Cerebellar nuclear complex (tissue), 1 donor: ENCODE data around the gene MAP3K1.
"Not testable (repeated sequence)": the region's sequence is repeated elsewhere in the genome, so short reads cannot be mapped to it uniquely, and the experiment has no call there.

Experiments
- DNase-seq, 2 experiments: peaks; one replicate each; lab custom pipeline; 2025; lab: John Stamatoyannopoulos, UW

Gene MAP3K1

DNA sequence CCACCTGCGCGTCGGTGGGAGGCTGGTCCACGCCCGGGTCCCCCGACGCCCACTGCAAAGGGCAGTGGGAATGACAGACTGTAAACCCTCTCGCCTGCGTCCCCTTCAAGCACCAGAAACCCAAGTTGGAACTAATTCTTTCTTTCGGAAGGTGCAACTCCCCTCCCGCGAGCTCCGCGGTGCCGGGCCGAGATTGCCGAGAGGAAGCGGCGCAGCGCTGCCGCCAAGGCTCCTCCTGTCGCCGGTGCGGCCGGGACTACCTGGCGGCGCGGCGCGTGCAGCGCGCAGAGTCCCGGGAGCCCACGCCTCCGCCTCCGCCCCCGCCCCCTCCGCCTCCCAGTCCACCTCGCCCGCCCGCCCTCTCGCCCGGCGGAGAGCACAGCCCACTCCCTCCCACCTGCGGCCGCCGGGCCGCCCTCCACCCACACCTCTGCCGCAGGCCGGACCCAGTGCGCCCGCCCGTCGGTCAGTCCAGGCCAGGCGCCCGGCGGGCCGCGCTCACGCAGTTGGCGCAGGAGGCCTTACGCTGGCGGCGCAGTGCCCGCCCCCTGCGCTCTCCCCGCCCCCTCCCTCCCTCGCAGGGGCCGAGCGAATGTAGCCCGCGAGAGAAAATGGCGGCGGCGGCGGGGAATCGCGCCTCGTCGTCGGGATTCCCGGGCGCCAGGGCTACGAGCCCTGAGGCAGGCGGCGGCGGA is at the start of gene MAP3K1:
TSS of gene MAP3K1 (plus strand) at position 587 of the 695 bp plus-strand sequence. CDS start at position 612, 25 bp downstream.
- DNase-seq, result no peak

DNA sequence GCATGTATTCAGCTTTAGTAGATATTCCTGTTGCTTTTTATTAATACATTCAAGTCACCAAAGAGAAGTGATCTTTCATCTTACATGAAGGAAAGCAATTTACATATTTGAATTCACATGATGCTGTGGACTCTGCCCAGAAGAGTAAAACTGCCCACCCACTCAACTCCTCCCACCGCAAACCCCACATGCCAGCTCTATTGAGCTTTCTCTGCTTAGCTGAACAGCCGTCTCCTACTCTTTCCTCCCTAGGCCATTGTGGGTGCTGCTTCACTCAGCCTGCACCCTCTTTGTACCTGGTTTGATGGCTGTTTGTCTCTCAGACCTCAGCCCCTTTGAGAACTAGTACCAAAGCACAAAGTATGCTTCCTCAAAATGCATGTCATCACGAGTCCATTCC is 48.4 kb upstream of the MAP3K1 start:
- DNase-seq, result no peak

DNA sequence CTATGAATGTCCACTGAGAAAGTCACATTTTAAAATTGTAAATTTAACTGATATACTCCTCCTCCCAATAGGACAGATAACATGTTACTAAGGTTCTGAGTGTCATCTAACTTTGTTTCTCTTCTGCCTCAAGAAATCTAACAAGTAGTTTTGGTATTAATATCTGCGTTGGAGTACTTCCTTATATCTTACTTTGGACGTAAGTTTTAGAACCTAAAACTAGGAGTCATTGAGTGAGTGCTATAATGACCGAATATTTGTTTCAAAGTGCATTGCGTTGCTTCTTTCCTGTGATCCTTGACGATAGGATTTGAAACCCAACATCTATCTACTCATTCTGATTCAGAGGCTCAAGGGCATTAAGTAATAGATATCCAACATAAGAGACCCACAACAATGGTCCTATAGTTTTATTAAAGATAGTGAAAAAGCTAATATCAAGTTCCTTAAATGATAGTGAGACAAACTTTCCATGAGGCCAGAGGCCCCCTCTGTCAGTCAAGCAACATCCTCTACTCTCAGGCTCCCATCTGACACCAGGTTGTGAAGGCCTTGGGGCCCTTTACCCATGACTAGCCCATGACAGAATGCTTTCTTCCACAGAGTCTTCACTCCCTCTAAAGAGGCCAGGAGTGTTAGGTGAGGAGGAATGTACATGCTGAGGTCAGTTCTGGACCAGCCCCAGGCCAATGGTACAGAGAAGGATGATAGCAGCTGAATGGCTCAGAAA is 45.3 kb upstream of the MAP3K1 start:
- DNase-seq, result no peak

DNA sequence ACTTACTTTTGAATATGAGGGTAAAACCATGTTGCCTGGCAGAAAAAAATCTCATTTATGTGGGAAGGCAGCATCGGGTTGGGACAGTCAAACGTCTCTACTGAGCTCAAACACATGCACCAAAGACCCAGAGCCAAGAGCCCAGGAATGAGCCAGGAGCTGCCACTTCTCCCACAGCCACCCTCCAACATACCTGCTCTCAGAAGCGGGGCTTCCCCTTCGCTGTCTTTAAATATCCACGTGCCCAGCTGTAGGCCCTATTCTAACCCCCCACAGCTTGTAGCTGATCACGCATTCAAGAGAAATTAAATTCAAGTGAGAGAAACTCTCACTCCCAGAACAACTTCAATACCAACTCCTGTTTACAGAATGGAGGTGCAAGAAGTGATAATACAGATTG is 42.6 kb upstream of the MAP3K1 start:
- no peak for DNase-seq

DNA sequence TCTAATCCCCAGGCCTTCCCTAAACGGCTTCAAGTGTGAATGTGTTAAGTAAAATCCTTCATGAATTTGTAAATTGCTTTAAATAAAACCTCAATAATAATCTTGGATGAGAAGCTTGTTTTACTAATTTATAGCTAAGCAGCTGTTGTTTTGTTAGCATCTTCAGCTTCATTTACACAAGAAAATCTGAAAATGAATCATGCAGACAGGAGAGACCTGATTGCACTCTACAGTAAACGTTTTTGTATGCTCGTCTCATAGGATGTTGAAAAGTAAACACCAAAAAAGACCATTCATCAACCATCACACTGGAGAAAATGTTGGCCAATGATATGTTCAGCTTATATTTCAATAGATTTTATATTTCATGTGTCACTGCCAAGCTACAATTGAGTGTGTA is 40.4 kb upstream of the MAP3K1 start:
- DNase-seq, result no peak

DNA sequence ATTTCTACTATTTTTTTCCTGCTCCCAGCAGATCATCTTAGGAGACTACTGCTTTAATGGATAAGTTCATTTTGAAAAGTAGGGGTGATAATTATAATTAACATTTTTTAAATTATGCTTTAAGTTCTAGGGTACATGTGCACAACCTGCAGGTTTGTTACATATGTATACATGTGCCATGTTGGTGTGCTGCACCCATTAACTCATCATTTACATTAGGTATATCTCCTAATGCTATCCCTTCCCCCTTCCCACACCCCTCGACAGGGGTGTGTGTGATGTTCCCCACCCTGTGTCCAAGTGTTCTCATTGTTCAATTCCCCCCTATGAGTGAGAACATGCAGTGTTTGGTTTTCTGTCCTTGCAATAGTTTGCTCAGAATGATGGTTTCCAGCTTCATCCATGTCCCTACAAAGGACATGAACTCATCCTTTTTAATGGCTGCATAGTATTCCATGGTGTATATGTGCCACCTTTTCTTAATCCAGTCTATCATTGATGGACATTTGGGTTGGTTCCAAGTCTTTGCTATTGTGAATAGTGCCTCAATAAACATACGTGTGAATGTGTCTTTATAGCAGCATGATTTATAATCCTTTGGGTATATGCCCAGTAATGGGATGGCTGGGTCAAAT is 39.0 kb upstream of the MAP3K1 start:
- not testable (repeated sequence) for DNase-seq

- DNase-seq, result no peak
Measured at GRCh38 chr5:56783261-56783660, 32.1 kb upstream of the MAP3K1 start.

DNA sequence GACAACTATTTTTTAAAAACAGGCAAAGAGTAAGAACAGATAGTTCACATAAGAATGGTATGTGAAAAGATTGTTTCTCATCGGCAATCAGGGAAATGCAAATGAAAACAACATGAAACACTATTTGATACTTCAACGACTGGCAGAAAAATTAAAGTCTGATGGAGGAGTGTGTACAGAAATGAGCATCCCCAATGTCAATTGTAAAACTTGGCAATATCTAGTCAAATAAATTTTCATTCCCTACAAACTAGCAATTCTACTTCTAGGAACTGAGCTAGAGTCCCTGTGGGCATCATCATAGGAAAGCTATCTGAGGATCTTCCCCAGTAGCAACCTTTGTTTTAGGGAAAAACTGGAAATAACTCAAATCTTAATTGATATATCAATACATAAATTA is 29.0 kb upstream of the MAP3K1 start:
- no peak for DNase-seq

GRCh38 chr5:56791396-56791795 is 24.0 kb upstream of the MAP3K1 start:
- DNase-seq, result no peak

DNA sequence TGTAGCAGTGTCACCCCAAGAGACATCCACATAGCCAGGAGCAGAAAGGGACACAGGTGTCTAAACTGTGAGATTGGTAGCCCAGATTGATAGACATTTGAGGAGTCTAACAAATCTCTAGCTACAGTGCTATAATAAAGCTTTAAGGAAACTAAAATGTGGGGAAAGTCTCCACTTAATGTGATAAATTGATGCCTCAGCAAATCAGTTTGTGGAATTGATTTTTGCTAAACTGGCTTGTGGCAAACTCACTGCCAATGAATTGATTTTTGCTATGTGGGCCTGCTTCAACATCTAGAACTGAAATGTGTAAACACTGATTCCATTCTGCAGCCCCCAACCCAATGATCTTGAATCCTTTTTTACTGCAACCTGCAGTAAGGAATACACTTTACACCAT is 16.8 kb upstream of the MAP3K1 start:
- DNase-seq, result no peak

DNA sequence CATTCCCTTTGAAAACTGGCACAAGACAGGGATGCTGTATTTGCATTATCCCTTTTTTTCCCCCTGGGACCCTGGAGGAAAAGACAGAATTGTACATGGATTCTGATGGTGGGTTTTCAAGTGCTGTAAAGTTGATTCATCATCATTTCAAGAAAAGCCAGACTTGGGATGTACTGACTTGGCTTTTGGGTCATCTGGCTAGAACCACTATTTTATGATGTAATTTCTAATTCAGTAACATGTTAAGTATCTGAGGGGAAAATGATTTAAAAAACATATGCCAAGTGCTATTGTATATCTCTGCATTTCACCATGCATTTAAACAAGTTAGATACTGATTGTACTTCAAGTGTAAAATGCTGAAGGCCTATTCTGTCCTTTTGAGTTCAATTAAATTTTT is 15.2 kb upstream of the MAP3K1 start:
- DNase-seq, result no peak

DNA sequence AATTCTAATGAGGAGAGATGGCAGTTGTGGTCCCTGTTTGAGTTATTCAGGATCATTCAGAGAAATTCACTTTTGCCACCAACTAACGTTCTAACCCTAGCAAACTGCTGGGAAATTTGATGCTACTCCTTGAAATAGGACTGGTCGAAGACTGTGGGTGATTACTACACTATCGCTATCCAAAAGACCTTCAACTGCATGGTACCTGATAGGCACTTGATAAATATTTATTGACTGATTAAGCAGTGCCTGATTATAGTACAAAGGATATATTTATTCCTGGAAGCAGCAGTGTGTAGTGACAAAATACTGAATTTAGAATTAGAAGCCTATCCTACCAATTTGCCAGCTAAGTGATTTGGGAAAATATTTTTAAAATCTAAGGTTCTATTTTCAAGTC is 14.1 kb upstream of the MAP3K1 start:
- no peak for DNase-seq

DNA sequence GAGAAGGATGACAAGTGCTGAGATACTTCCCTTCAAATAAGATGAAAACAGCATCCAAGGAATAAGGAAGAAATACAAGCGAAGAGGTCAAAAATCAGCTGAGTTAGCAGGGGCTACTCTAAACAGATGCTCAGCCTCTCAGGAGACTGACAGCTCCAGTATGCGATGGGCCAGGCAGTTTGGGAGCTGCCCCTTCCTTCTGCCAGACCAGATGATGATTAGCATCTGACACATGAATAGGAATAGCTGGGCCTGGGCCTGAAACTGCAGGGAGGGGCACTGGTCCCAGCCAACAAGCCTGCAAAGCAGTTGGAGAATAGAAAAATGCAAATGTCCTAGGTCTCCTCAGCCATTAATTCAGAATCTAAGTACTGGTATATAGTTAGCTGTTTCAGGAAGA is 13.1 kb upstream of the MAP3K1 start:
- DNase-seq, result no peak

DNA sequence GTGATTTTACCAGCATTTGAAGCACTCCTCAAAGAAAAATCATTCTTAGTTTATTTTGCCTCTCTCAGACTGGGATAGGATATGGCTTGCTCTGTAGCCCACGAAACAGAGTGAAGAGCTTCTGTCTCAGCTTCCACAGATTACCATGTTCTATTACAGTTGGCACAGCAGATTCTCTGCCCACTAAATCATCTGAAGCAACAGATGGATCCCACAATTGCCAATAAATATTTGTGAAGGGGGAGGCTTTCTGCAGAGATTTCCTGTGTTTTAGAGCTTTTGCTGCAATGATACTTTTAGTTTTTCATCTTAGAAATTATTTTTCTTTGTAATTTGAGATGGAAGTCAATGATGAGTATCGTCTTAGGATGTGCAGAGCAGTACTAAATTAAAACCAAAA is 12.3 kb upstream of the MAP3K1 start:
- no peak for DNase-seq

GRCh38 chr5:56803894-56804293 is 11.5 kb upstream of the MAP3K1 start:
- DNase-seq, result no peak

GRCh38 chr5:56807679-56808078 is 7.7 kb upstream of the MAP3K1 start:
- DNase-seq, result no peak

- DNase-seq, result no peak
Measured at GRCh38 chr5:56808211-56808610, 7.1 kb upstream of the MAP3K1 start.

DNA sequence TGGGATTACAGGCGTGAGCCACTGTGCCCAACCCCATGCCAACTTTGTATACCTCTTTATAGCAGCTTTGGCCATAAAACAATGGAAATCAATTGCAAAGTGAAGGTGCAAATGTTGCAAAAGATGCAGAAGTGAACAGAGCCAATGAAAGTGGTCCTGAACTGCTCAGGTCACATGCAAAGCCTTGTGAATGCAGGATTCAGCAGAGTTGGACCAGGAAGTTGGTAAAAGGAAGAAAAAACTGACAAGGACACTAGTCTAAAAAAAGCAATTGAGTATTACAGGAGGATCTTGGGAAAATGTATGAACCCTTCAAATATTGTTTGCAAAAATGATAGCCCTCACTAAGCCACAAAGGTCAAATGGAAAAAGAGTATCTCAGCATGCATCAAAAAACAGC is 4.5 kb upstream of the MAP3K1 start:
- DNase-seq, result no peak

DNA sequence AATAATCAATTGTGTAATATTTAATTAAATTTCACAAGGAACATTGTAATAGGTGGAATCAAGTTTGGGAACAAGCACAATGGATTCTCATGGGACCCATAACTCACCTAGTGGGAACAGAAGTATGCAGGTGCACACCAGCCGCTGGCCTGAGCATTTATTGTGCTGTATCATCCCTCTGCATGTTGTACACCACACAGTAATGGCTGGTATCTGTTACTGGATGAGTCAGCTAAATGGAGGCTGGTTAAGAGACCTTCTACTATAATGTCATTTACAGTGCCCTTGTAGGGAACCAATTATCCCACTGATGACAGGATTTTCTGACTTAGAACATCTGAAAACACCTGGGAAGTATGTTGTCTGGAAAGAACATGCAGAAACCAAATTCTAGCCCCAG is 3.2 kb upstream of the MAP3K1 start:
- DNase-seq, result no peak

DNA sequence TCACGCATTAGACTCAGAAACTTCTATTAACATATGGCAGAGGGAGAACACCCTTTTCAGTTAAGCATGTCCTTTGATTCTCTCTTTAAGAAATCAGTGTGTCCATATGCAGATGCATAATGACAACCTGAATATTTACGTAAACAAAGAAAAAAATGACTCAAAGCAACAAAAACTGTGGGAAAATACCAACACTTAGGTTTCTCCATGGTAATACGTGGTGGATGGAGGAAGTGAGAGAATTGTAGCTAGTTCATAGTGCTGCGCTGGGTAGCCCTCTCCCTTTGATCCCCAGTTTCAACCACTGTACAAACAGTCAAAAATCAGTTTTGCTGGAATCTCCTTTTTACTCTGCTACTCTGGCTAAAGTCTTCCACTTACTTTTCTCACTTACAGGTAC is 2.0 kb upstream of the MAP3K1 start:
- DNase-seq, result no peak

GRCh38 chr5:56814361-56814962 is 887 bp upstream of the MAP3K1 start:
- DNase-seq, result no peak

DNA sequence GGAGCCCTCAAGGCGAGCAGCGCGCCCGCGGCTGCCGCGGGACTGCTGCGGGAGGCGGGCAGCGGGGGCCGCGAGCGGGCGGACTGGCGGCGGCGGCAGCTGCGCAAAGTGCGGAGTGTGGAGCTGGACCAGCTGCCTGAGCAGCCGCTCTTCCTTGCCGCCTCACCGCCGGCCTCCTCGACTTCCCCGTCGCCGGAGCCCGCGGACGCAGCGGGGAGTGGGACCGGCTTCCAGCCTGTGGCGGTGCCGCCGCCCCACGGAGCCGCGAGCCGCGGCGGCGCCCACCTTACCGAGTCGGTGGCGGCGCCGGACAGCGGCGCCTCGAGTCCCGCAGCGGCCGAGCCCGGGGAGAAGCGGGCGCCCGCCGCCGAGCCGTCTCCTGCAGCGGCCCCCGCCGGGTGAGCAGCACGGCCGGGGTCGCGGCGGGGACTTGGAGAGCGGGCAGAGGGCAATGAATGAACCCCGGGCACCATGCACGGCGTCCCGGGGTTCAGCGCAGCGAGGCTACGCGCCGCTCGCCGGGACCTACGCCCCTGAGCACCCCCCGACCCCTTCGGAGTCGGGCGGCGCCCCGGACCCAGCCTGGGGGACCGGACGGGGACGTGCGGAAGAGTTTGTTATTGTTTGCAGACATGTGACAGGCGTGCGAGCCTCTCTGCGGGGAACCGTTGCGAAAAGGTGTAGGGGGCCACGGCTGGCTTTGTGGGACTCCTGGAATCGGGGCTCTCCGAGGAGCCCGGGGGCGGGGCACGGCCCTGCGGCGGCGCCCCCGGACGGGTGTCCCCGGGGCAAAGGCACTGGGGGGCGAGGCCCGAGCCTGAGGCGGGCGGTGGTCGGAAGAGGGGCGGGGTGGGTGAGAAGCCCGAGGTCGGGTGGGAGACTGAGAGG is 553 bp downstream of the MAP3K1 start:
- no peak for DNase-seq
